GM13977 (cell line): ENCODE data around the gene TUBA4B.
"Not testable (repeated sequence)": the region's sequence is repeated elsewhere in the genome, so short reads cannot be mapped to it uniquely, and the experiment has no call there.

Experiments
- DNase-seq: peaks from one replicate; pipeline ENCODE4 v3.0.0; 2012; ENCODE audit warnings: low spot score
- CTCF ChIP-seq: IDR thresholded peaks from 2 replicates; pipeline ENCODE4 v1.5.1; 2012; ENCODE audit warnings: mild to moderate bottlenecking, control low read depth; ENCODE audit not compliant: insufficient read depth; ENCODE audit errors: extremely low read depth, missing control alignments
- in situ Hi-C: fragments of 300-500 bp; cut with MboI; formaldehyde crosslinking; loops from one replicate; pipeline ENCODE4 v1.12.0; 2022; ENCODE audit warnings: low sequenced_read_pairs, low pct_unique_long_range_greater_than_20kb, mixed read lengths, inconsistent platforms; ENCODE audit not compliant: unreplicated experiment

The TUBA4B gene

GRCh38 chr2:219304223-219304622 is 51.2 kb downstream of the TUBA4B start:
- in situ Hi-C loops, result no loop called here
- no peak for DNase-seq
- TF ChIP-seq CTCF, result no peak

GRCh38 chr2:219306047-219306446 is 53.0 kb downstream of the TUBA4B start:
- TF ChIP-seq CTCF, result no peak
- in situ Hi-C loops, result no loop called here

GRCh38 chr2:219308142-219309101 is 55.4 kb downstream of the TUBA4B start:
- in situ Hi-C loops, result no loop called here
- peak; percentile 85 for DNase-seq
- no peak for TF ChIP-seq CTCF

More at GRCh38 chr2:219306047-219306446, 53.0 kb downstream of the TUBA4B start:
- no peak for DNase-seq

GRCh38 chr2:219309278-219309677 is 56.2 kb downstream of the TUBA4B start, which contains the start of gene PTPRN:
PTPRN (minus strand) TSS chr2:219309401; CDS start chr2:219309332, 69 bp downstream.
- DNase-seq, result no peak
- in situ Hi-C loops, result no loop called here
- no peak for TF ChIP-seq CTCF

GRCh38 chr2:219312683-219313263 is 59.7 kb downstream of the TUBA4B start:
- in situ Hi-C loops, DNase-seq: not testable (repeated sequence)

GRCh38 chr2:219314804-219315468 is 61.9 kb downstream of the TUBA4B start:
- DNase-seq, result no peak
- no peak for TF ChIP-seq CTCF
- in situ Hi-C loops, result no loop called here
